MM.1S (cell line): ENCODE data around the gene TGM6.

Experiments
- EZH2 ChIP-seq: fragments of 300-600 bp; sonication (generic); optimal IDR thresholded peaks from 2 replicates; pipeline ENCODE3; 2017; ENCODE audit warnings: low read depth, mild to moderate bottlenecking, antibody characterized with exemption, low read length, mixed read lengths
- TF ChIP-seq, protein P1 (sequence below): fragments of 300-600 bp; sonication (generic); IDR thresholded peaks from 2 replicates; pipeline ENCODE4 v1.5.1; 2016; ENCODE audit warnings: antibody characterized with exemption, low read length, mixed read lengths

GRCh38 chr20:2341336-2341735, 39.4 kb upstream of the TGM6 start:
- TF ChIP-seq, protein P1, sequence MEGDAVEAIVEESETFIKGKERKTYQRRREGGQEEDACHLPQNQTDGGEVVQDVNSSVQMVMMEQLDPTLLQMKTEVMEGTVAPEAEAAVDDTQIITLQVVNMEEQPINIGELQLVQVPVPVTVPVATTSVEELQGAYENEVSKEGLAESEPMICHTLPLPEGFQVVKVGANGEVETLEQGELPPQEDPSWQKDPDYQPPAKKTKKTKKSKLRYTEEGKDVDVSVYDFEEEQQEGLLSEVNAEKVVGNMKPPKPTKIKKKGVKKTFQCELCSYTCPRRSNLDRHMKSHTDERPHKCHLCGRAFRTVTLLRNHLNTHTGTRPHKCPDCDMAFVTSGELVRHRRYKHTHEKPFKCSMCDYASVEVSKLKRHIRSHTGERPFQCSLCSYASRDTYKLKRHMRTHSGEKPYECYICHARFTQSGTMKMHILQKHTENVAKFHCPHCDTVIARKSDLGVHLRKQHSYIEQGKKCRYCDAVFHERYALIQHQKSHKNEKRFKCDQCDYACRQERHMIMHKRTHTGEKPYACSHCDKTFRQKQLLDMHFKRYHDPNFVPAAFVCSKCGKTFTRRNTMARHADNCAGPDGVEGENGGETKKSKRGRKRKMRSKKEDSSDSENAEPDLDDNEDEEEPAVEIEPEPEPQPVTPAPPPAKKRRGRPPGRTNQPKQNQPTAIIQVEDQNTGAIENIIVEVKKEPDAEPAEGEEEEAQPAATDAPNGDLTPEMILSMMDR: no peak
- TF ChIP-seq EZH2: no peak
